Thyroid gland (tissue), 4 donors: ENCODE results near the gene BEX2. TPM values are rescaled to one million over a fixed set of nuclear protein-coding genes. Genes with fewer than 3 reads are reported as not detected.

Experiments used
- DNase-seq, 2 donors: peaks; one replicate each; pipeline ENCODE4 v3.0.0-alpha.2; 2019
- H3K27ac ChIP-seq, 3 donors: fragments of 200-600 bp; sonication (generic); 1 replicate in 2 of 3; 2 replicates in 1 of 3; pipeline ENCODE4 v1.5.1; 2016 to 2019; ENCODE audit warnings: mild to moderate bottlenecking in 1 of 3, moderate library complexity in 1 of 3
- H3K27me3 ChIP-seq: fragments of 200-600 bp; sonication (generic); one replicate; pipeline ENCODE4 v1.5.1; 2019
- H3K36me3 ChIP-seq, 2 donors: fragments of 200-600 bp; sonication (generic); one replicate each; pipeline ENCODE4 v1.5.1; 2016 to 2019
- H3K4me1 ChIP-seq, 2 donors: fragments of 200-600 bp; sonication (generic); one replicate each; pipeline ENCODE4 v1.5.1; 2017 to 2019
- H3K4me3 ChIP-seq, 3 donors: fragments of 200-600 bp; sonication (generic); replicated peaks in 1 of 3; 1 replicate in 2 of 3; 2 replicates in 1 of 3; pipeline ENCODE4 v1.5.1; 2016; ENCODE audit warnings: mild to moderate bottlenecking in 1 of 3
- H3K9me3 ChIP-seq: fragments of 200-600 bp; sonication (generic); one replicate; pipeline ENCODE4 v1.5.1; 2017
- POLR2A ChIP-seq, 2 donors: fragments of 450-650 bp; IDR thresholded peaks; one replicate each; pipeline ENCODE4 v1.6.1; 2017; ENCODE audit warnings: antibody characterized with exemption in 2 of 2, mild to moderate bottlenecking in 2 of 2, moderate library complexity in 1 of 2
- WGBS, 2 donors: methylation state at CpG; one replicate each; pipeline ENCODE4 v1.1.5; 2017; 5-methylcytosine and 5-hydroxymethylcytosine counted together
- intact Hi-C: fragments of 100-400 bp; cut with DNase I; formaldehyde crosslinking; loops from one replicate; pipeline ENCODE4 v1.15.1; 2023
- small RNA-seq: library from RNA; depleted of rRNA; stranded (forward); fragments of <200 nt; gene quantifications from one replicate; pipeline ENCODE3, GENCODE V24; 2016
- total RNA-seq, 4 donors: library from RNA; depleted of rRNA; stranded (reverse); fragments of >200 nt; gene quantifications; one replicate each; pipeline ENCODE4 v1.2.3, GENCODE V29; 2016
- TF ChIP-seq, protein P1 (sequence below), 6 experiments: fragments of 200-600 bp in 3 of 6; fragments of 450-650 bp in 3 of 6; sonication (generic) in 3 of 6; IDR thresholded peaks; one replicate each; pipeline ENCODE4 v1.5.1; 2016 to 2019; ENCODE audit warnings: antibody characterized with exemption in 6 of 6, mild to moderate bottlenecking in 2 of 6, inconsistent platforms in 1 of 6, moderate library complexity in 1 of 6

The BEX2 gene
- total RNA-seq, 4 donors from 2014 or later, result 91.4 to 113 (median 102) TPM

DNA sequence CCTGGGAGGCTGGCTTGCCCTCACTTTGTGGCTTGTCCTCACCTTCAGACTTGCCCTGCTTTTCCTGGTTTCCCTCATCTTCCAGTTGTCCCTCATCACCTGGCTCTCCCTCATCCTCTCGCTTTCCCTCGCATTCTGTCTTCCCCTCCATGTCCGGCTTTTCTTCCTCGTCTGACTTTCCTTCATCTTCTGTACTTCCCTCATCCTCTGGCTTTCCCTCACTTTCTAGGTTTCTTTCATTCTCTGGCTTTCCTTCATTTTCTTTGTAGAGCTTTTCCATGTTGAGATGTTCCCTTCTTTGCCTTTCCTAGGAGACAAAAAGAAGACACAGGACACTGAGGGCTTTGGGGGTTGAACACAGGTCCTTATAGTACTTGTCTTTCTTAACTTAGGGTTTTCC is 36.5 kb downstream of the BEX2 start:
- no peak overlapping the region for H3K27ac ChIP-seq
- H3K36me3 ChIP-seq, result no peaks in the 10 kb centered on the region
- 99 to 100% methylated on average over 4 of the region's 4 CpGs for WGBS, 2 donors
- TF ChIP-seq POLR2A (IDR thresholded peaks at IDR 0.05), result no peak
- TF ChIP-seq, protein P1, sequence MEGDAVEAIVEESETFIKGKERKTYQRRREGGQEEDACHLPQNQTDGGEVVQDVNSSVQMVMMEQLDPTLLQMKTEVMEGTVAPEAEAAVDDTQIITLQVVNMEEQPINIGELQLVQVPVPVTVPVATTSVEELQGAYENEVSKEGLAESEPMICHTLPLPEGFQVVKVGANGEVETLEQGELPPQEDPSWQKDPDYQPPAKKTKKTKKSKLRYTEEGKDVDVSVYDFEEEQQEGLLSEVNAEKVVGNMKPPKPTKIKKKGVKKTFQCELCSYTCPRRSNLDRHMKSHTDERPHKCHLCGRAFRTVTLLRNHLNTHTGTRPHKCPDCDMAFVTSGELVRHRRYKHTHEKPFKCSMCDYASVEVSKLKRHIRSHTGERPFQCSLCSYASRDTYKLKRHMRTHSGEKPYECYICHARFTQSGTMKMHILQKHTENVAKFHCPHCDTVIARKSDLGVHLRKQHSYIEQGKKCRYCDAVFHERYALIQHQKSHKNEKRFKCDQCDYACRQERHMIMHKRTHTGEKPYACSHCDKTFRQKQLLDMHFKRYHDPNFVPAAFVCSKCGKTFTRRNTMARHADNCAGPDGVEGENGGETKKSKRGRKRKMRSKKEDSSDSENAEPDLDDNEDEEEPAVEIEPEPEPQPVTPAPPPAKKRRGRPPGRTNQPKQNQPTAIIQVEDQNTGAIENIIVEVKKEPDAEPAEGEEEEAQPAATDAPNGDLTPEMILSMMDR (IDR thresholded peaks at IDR 0.05), result no peak
- no peak overlapping the region for H3K4me3 ChIP-seq
- intact Hi-C loops, result no loop called here
- H3K4me1 ChIP-seq, result no peaks in the 10 kb centered on the region
- DNase-seq, result no peak
- H3K9me3 ChIP-seq, result no peaks in the 10 kb centered on the region
- no peaks in the 10 kb centered on the region for H3K27me3 ChIP-seq

Small RNAs within 50 kb of the gene (small RNA-seq; reads per million reads assigned to genes)
- gene Z92846.1, result not detected

Other genes with a start within 250 kb of the BEX2 start
- 10 to 100 TPM; 10.5 to 41.5 (median 25.8) TPM for gene BEX1, start 246.8 kb downstream of the BEX2 start, total RNA-seq
- 1 to 10 TPM in 1 of 4 donors, under 1 TPM in 1, not detected in 2; 0.89 to 3.2 TPM for gene NXF3, start 217.8 kb downstream of the BEX2 start, total RNA-seq
- gene BEX4, start 95.9 kb downstream of the BEX2 start, total RNA-seq, result 100 to 1,000 TPM in 2 of 4 donors, 10 to 100 TPM in 2; 72.2 to 123 (median 103) TPM
- gene TCEAL8, start 55.8 kb downstream of the BEX2 start, total RNA-seq, result 100 to 1,000 TPM in 1 of 4 donors, 10 to 100 TPM in 3; 74.5 to 106 (median 83.8) TPM
- gene TCEAL5, start 34.2 kb downstream of the BEX2 start, total RNA-seq, result 1 to 10 TPM in 2 of 4 donors, under 1 TPM in 1, not detected in 1; 0.88 to 2.2 (median 1.0) TPM
- 1 to 10 TPM; 2.3 to 6.6 (median 4.1) TPM for gene TCEAL7, start 19.2 kb upstream of the BEX2 start, total RNA-seq
- gene TCEAL9, start 45.5 kb upstream of the BEX2 start, total RNA-seq, result 100 to 1,000 TPM; 123 to 140 (median 132) TPM
- gene BEX3, start 65.5 kb upstream of the BEX2 start, total RNA-seq, result 100 to 1,000 TPM; 284 to 491 (median 355) TPM
- under 1 TPM; 0.33 to 0.71 (median 0.58) TPM for gene RAB40A, start 208.5 kb upstream of the BEX2 start, total RNA-seq